ENCODE measurements around the gene IL17RE.

IL17RE gene

DNA sequence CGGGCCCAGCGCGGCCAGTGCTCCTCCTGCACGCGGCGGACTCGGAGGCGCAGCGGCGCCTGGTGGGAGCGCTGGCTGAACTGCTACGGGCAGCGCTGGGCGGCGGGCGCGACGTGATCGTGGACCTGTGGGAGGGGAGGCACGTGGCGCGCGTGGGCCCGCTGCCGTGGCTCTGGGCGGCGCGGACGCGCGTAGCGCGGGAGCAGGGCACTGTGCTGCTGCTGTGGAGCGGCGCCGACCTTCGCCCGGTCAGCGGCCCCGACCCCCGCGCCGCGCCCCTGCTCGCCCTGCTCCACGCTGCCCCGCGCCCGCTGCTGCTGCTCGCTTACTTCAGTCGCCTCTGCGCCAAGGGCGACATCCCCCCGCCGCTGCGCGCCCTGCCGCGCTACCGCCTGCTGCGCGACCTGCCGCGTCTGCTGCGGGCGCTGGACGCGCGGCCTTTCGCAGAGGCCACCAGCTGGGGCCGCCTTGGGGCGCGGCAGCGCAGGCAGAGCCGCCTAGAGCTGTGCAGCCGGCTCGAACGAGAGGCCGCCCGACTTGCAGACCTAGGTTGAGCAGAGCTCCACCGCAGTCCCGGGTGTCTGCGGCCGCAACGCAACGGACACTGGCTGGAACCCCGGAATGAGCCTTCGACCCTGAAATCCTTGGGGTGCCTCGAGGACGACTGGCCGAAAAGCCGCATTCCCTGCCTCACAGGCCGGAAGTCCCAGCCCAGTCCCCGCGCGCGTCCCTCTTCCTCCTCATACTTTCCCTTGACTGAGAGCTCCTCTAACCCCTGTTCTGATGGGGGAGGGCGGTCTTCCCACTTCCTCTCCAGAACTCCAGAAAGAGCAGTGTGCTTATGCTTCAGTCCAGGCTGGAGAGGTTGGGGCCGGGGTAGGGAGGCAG is 12.8 kb downstream of the IL17RE start:
- peak; percentile 16; the same call in 1 of the 2 replicates for TF ChIP-seq CTCF (IDR thresholded peaks at IDR 0.05; ENCODE audit: borderline replicate concordance, insufficient read depth, low read depth, low read length)
- peak overlapping the region; percentile 43 for H3K4me3 ChIP-seq (ENCODE audit: low read depth, low read length)

- no peak for TF ChIP-seq CTCF (IDR thresholded peaks at IDR 0.05; ENCODE audit: borderline replicate concordance, insufficient read depth, low read depth, low read length)
- H3K4me3 ChIP-seq (ENCODE audit: low read depth, low read length) = no peak overlapping the region
Observed at GRCh38 chr3:9916346-9916733, 13.7 kb downstream of the IL17RE start.

GRCh38 chr3:9916734-9917680 is 14.4 kb downstream of the IL17RE start, which contains the start of gene IL17RC:
Gene IL17RC (plus strand): TSS chr3:9917098. CDS start chr3:9917316, 218 bp downstream.
- H3K4me3 ChIP-seq (ENCODE audit: low read depth, low read length) = no peak within 1 kb of the TSS
- no peak for TF ChIP-seq CTCF (IDR thresholded peaks at IDR 0.05; ENCODE audit: borderline replicate concordance, insufficient read depth, low read depth, low read length)

- no peak overlapping the region for H3K4me3 ChIP-seq (ENCODE audit: low read depth, low read length)
- TF ChIP-seq CTCF (IDR thresholded peaks at IDR 0.05; ENCODE audit: borderline replicate concordance, insufficient read depth, low read depth, low read length) = no peak
Observed at GRCh38 chr3:9917820-9918219, 15.2 kb downstream of the IL17RE start.

DNA sequence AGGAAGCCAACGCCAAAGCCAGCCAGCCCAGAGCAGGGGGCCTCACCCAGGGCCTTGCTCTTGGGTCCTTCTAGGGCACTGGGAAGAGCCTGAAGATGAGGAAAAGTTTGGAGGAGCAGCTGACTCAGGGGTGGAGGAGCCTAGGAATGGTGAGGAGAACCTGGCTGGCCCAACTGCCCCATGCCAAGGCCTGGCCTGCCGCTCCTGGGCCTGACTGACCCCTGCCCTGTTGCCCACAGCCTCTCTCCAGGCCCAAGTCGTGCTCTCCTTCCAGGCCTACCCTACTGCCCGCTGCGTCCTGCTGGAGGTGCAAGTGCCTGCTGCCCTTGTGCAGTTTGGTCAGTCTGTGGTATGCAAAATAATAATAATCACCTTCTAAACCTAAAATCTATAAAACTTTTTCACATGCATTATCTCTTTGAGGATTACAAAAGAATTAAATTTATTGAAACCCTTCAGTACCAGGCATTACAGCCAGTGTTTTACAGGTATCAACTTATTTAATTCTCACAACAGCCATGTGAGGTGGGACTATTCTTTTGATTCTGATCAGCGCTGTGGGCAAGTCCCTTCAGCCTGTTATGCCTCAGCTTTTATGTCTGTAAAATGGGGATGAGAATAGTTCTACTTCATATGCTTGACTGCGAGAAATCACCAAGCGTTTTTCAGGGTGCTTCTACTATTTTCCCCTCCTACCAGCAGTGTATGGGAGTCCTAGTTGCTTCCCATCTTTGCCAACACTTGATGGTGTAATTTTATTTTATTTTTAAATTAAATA is 15.8 kb downstream of the IL17RE start:
- TF ChIP-seq CTCF (IDR thresholded peaks at IDR 0.05; ENCODE audit: borderline replicate concordance, insufficient read depth, low read depth, low read length) = no peak

GRCh38 chr3:9928158-9928557 is 25.5 kb downstream of the IL17RE start:
- no peak for TF ChIP-seq CTCF (IDR thresholded peaks at IDR 0.05; ENCODE audit: borderline replicate concordance, insufficient read depth, low read depth, low read length)
- H3K4me3 ChIP-seq (ENCODE audit: low read depth, low read length) = no peak overlapping the region

More for the DNA sequence above, 15.8 kb downstream of the IL17RE start:
- no peak overlapping the region for H3K4me3 ChIP-seq (ENCODE audit: low read depth, low read length)
